ENCODE results near the gene PNISR.

The PNISR gene

DNA sequence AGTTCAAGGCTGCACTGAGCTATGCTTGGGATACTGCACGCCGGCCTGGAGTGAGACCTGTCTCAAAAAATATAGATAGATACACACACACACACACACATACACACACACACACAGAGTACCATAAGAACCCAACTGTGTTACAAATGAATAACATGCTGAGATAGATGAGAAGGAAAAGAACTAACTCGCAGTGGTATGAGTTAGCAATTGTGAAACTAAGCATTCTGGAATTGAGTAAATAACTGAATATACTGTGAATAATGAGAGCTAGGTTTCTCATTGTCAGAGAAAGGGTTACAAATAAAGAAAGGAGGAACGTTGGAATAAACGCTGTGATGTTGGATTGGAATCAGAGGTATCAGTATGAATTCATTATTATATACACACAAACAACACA is 61.1 kb downstream of the PNISR start:
- Histone ChIP-seq H2AFZ (ENCODE audit: low read depth) (no peak overlapping the region), H3K4me1 (ENCODE audit: low read depth, poor library complexity, severe bottlenecking) (no peaks in the 10 kb centered on the region), H3K4me2 (no peak overlapping the region), H3K27me3 (ENCODE audit: insufficient read depth, low read depth) (no peaks in the 10 kb centered on the region), H3K79me2 (ENCODE audit: insufficient read depth, low read depth) (no peaks in the 10 kb centered on the region), H3K9ac (no peak overlapping the region), H3K4me3 (IDR thresholded peaks at IDR 0.05; ENCODE audit: insufficient read depth, low read depth, low read length) (no peak overlapping the region), H3K27ac (no peak overlapping the region), H3K36me3 (ENCODE audit: insufficient read depth) (no peaks in the 10 kb centered on the region), H4K20me1 (ENCODE audit: insufficient read depth) (no peaks in the 10 kb centered on the region)
- no peak for TF ChIP-seq CTCF (conservative IDR thresholded peaks at IDR 0.05; ENCODE audit: low read depth, low read length)

- H3K4me2 ChIP-seq = no peak overlapping the region
- TF ChIP-seq CTCF (conservative IDR thresholded peaks at IDR 0.05; ENCODE audit: low read depth, low read length) = no peak
- no peaks in the 10 kb centered on the region for H4K20me1 ChIP-seq (ENCODE audit: insufficient read depth)
- no peak overlapping the region for H3K9ac ChIP-seq
- H2AFZ ChIP-seq (ENCODE audit: low read depth) = no peak overlapping the region
- H3K4me1 ChIP-seq (ENCODE audit: low read depth, poor library complexity, severe bottlenecking) = no peaks in the 10 kb centered on the region
- no peaks in the 10 kb centered on the region for H3K36me3 ChIP-seq (ENCODE audit: insufficient read depth)
- no peaks in the 10 kb centered on the region for H3K27me3 ChIP-seq (ENCODE audit: insufficient read depth, low read depth)
- no peaks in the 10 kb centered on the region for H3K79me2 ChIP-seq (ENCODE audit: insufficient read depth, low read depth)
- H3K4me3 ChIP-seq (IDR thresholded peaks at IDR 0.05; ENCODE audit: insufficient read depth, low read depth, low read length) = no peak overlapping the region
- H3K27ac ChIP-seq = no peak overlapping the region
These were observed 62.3 kb downstream of the PNISR start for GRCh38 chr6:99362678-99363268.

- Histone ChIP-seq H3K9ac (no peak overlapping the region), H3K27ac (no peak overlapping the region), H3K27me3 (ENCODE audit: insufficient read depth, low read depth) (no peaks in the 10 kb centered on the region), H3K36me3 (ENCODE audit: insufficient read depth) (no peaks in the 10 kb centered on the region), H3K79me2 (ENCODE audit: insufficient read depth, low read depth) (no peaks in the 10 kb centered on the region), H4K20me1 (ENCODE audit: insufficient read depth) (no peaks in the 10 kb centered on the region), H3K4me3 (IDR thresholded peaks at IDR 0.05; ENCODE audit: insufficient read depth, low read depth, low read length) (no peak overlapping the region), H3K4me1 (ENCODE audit: low read depth, poor library complexity, severe bottlenecking) (no peaks in the 10 kb centered on the region), H2AFZ (ENCODE audit: low read depth) (no peak overlapping the region), H3K4me2 (no peak overlapping the region)
- TF ChIP-seq CTCF (conservative IDR thresholded peaks at IDR 0.05; ENCODE audit: low read depth, low read length) = no peak
These were observed 65.3 kb downstream of the PNISR start for GRCh38 chr6:99359800-99360199.

DNA sequence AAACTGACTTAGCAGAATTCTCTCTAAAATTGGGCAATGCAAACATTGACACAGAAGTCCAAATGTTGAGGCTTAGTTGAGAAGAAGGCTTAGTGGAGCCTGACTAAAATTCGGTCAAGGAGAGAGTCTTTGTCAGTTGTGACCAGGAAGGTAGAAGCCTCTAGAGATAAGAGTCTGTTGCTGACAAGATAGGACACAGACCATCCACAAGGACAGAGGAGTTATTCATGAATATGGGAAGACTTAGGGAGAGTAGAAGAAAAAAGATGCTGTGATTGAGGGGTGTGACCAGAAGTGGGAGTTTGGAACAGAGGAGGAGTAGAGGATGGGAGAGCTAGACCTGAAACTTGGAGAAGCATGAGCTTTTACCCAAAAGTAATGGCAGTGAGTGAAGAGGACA is 68.5 kb downstream of the PNISR start:
- no peak for TF ChIP-seq CTCF (conservative IDR thresholded peaks at IDR 0.05; ENCODE audit: low read depth, low read length)
- Histone ChIP-seq H3K27ac (no peak overlapping the region), H3K9ac (no peak overlapping the region)

More for the DNA sequence above, 68.5 kb downstream of the PNISR start:
- Histone ChIP-seq H4K20me1 (ENCODE audit: insufficient read depth) (no peaks in the 10 kb centered on the region), H3K4me1 (ENCODE audit: low read depth, poor library complexity, severe bottlenecking) (no peaks in the 10 kb centered on the region), H3K27me3 (ENCODE audit: insufficient read depth, low read depth) (no peaks in the 10 kb centered on the region), H2AFZ (ENCODE audit: low read depth) (no peak overlapping the region), H3K79me2 (ENCODE audit: insufficient read depth, low read depth) (no peaks in the 10 kb centered on the region), H3K36me3 (ENCODE audit: insufficient read depth) (no peaks in the 10 kb centered on the region), H3K4me2 (no peak overlapping the region), H3K4me3 (IDR thresholded peaks at IDR 0.05; ENCODE audit: insufficient read depth, low read depth, low read length) (no peak overlapping the region)
